Brain microvascular endothelial cell (primary cell): Measurements from ENCODE around the gene RBM39.
"Not testable (repeated sequence)": the region's sequence is repeated elsewhere in the genome, so short reads cannot be mapped to it uniquely, and the experiment has no call there.

Experiments used
- DNase-seq: peaks from one replicate; pipeline ENCODE4 v3.0.0-alpha.2; 2020
- H3K27ac ChIP-seq: fragments of 250-450 bp; sonication (Bioruptor Pico); 2 replicates; pipeline ENCODE4 v1.5.1; 2020; ENCODE audit warnings: mild to moderate bottlenecking, moderate library complexity
- H3K27me3 ChIP-seq: fragments of 250-450 bp; sonication (Bioruptor Pico); replicated peaks from 2 replicates; pipeline ENCODE4 v1.5.1; 2020; ENCODE audit warnings: mild to moderate bottlenecking
- H3K36me3 ChIP-seq: fragments of 250-450 bp; sonication (Bioruptor Pico); replicated peaks from 2 replicates; pipeline ENCODE4 v1.5.1; 2020; ENCODE audit warnings: mild to moderate bottlenecking
- H3K4me3 ChIP-seq: 2 replicates; pipeline ENCODE4 v1.5.1; 2011; ENCODE audit warnings: low read depth, mild to moderate bottlenecking, control low read depth, low read length, moderate library complexity
- CTCF ChIP-seq: IDR thresholded peaks from 2 replicates; pipeline ENCODE4 v1.5.1; 2011; ENCODE audit warnings: low read depth, mild to moderate bottlenecking, moderate library complexity, low read length, control low read depth, inconsistent platforms; ENCODE audit errors: missing control alignments
- in situ Hi-C: cut with HindIII; loops from 2 replicates; pipeline ENCODE4 v1.10.0; 2017; ENCODE audit warnings: low sequenced_read_pairs, low pct_ligation_motif_present

RBM39 gene

GRCh38 chr20:35729836-35730582 lies 12.1 kb downstream of the RBM39 start:
- TF ChIP-seq CTCF: no peak
- H3K36me3 ChIP-seq: peaks cover 93% of the 10 kb centered on the region
- no peak overlapping the region for H3K27ac ChIP-seq
- DNase-seq: no peak
- in situ Hi-C loops: loop anchor here (25.0 kb wide), 1 partner anchor 157 kb away; no protein-coding TSS in a partner anchor
- H3K4me3 ChIP-seq: no peak overlapping the region
- no peaks in the 10 kb centered on the region for H3K27me3 ChIP-seq

GRCh38 chr20:35729283-35729807 lies 12.7 kb downstream of the RBM39 start:
- no peak for TF ChIP-seq CTCF
- Histone ChIP-seq H3K4me3 (no peak overlapping the region), H3K27me3 (no peaks in the 10 kb centered on the region), H3K27ac (no peak overlapping the region), H3K36me3 (peaks cover 93% of the 10 kb centered on the region)
- in situ Hi-C loops: loop anchor here (25.0 kb wide), 1 partner anchor 158 kb away; no protein-coding TSS in a partner anchor
- DNase-seq: no peak

- DNase-seq: no peak
- Histone ChIP-seq H3K27me3 (no peaks in the 10 kb centered on the region), H3K27ac (no peak overlapping the region), H3K4me3 (no peak overlapping the region), H3K36me3 (peaks cover 92% of the 10 kb centered on the region)
- no peak for TF ChIP-seq CTCF
- in situ Hi-C loops: loop anchor here (25.0 kb wide), 1 partner anchor 160 kb away; no protein-coding TSS in a partner anchor
Observed at GRCh38 chr20:35726842-35727711, 15.0 kb downstream of the RBM39 start.

GRCh38 chr20:35724321-35725230 lies 17.5 kb downstream of the RBM39 start:
- peaks cover 92% of the 10 kb centered on the region for H3K36me3 ChIP-seq
- no peak for TF ChIP-seq CTCF
- in situ Hi-C loops: loop anchor here (25.0 kb wide), 1 partner anchor 163 kb away; no protein-coding TSS in a partner anchor

GRCh38 chr20:35723652-35724320 lies 18.3 kb downstream of the RBM39 start:
- H3K4me3 ChIP-seq, in situ Hi-C loops, DNase-seq, H3K27ac ChIP-seq, H3K27me3 ChIP-seq: not testable (repeated sequence)
- peaks cover 93% of the 10 kb centered on the region for H3K36me3 ChIP-seq

More at GRCh38 chr20:35724321-35725230, 17.5 kb downstream of the RBM39 start:
- Histone ChIP-seq H3K4me3 (no peak overlapping the region), H3K27ac (no peak overlapping the region), H3K27me3 (no peaks in the 10 kb centered on the region)
- no peak for DNase-seq

- H3K4me3 ChIP-seq, H3K27ac ChIP-seq, in situ Hi-C loops, DNase-seq, H3K27me3 ChIP-seq: not testable (repeated sequence)
- H3K36me3 ChIP-seq: peaks cover 92% of the 10 kb centered on the region
Observed at GRCh38 chr20:35723275-35723639, 18.8 kb downstream of the RBM39 start.
